Mononuclear cell (primary cell): ENCODE measurements around the gene OR11H1. TPM values are rescaled to one million over a fixed set of nuclear protein-coding genes. Genes with fewer than 3 reads are reported as not detected.
"Not testable (repeated sequence)": the region's sequence is repeated elsewhere in the genome, so short reads cannot be mapped to it uniquely, and the experiment has no call there.

Source experiments
- H3K27me3 ChIP-seq: 2 replicates; pipeline ENCODE4 v1.6.0; 2011; ENCODE audit warnings: low read length, control low read depth; ENCODE audit not compliant: insufficient read depth
- H3K4me1 ChIP-seq: 2 replicates; pipeline ENCODE4 v1.5.1; 2011; ENCODE audit warnings: mild to moderate bottlenecking, low read length, control low read depth; ENCODE audit not compliant: insufficient read depth
- H3K4me3 ChIP-seq: 2 replicates; pipeline ENCODE4 v1.5.1; 2011; ENCODE audit warnings: mild to moderate bottlenecking, low read length, moderate library complexity
- H3K9me3 ChIP-seq: 2 replicates; pipeline ENCODE4 v1.5.1; 2011; ENCODE audit warnings: low read depth, mild to moderate bottlenecking, control low read depth, low read length
- total RNA-seq: library from RNA; depleted of rRNA; stranded (reverse); fragments of >200 nt; gene quantifications from one replicate; pipeline ENCODE4 v1.2.3, GENCODE V29; 2012

Gene OR11H1, protein sequence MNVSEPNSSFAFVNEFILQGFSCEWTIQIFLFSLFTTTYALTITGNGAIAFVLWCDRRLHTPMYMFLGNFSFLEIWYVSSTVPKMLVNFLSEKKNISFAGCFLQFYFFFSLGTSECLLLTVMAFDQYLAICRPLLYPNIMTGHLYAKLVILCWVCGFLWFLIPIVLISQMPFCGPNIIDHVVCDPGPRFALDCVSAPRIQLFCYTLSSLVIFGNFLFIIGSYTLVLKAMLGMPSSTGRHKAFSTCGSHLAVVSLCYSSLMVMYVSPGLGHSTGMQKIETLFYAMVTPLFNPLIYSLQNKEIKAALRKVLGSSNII
- not detected for total RNA-seq

GRCh38 chr22:15527892-15528291 is at the start of gene OR11H1:
TSS of gene OR11H1 (plus strand) at chr22:15528192. CDS start at chr22:15528192, 0 bp downstream.
- not testable (repeated sequence) for H3K9me3 ChIP-seq, H3K4me3 ChIP-seq, H3K27me3 ChIP-seq

DNA sequence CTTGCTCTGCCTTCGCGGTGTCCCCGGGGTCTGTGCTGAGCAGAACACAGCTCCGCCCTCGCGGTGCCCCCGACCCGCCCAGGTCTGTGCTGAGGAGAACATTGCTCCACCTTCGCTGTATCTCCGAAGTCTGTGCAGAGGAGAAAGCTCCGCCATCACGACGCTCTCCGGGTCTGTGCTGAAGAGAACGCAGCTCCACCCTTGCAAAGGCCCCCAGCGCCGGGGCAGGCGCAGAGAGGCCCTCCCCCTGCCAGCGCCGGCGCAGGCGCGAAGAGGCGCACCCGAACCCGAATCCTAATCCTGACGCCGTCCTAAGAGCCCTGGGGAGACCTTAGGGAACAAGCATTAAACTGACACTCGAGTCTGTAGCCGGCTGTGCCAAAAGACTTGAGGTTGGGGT is 18.0 kb upstream of the OR11H1 start:
- H3K4me3 ChIP-seq, H3K9me3 ChIP-seq, H3K4me1 ChIP-seq, H3K27me3 ChIP-seq: not testable (repeated sequence)

More at GRCh38 chr22:15527892-15528291, at the start of gene OR11H1:
- not testable (repeated sequence) for H3K4me1 ChIP-seq

DNA sequence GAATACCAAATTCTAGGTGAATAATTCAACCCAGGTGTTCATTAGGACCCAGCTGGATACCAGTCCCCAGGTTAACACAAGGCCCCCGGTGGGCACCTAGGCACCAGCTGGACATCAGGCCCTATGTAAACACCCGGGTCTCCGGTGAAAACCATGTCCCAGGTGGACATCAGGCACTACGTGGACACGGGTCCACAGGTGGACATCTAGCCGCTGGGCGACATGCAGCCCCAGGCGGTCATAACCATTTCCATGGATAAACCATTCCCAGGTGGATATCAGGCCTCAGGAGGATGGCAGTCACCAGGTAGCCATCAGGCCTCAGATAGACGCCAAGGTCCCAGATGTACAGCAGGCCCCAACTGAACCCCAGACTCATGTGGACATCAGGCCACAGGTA is 12.1 kb upstream of the OR11H1 start:
- not testable (repeated sequence) for H3K4me1 ChIP-seq, H3K9me3 ChIP-seq, H3K27me3 ChIP-seq, H3K4me3 ChIP-seq

DNA sequence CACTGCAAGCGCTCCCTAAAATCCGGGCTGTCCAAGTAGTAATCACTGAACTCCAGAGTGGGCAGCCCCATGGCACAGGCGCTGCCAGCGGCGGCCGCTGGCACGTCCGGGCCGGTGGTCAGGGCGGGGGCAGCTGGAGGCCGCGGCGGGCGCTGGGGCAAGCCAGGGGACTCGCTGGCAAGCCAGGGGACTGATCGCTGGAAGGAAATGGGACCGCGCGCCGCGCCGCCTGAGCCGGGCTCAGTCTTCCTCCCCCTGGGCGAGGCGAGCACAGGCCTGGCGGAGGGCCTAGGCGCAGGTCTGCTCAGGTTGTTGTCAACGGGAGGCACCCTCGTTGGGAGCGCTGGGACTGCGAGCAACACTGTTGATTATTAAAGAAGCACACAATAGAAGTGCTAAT is 25.8 kb downstream of the OR11H1 start:
- H3K4me1 ChIP-seq, H3K9me3 ChIP-seq, H3K27me3 ChIP-seq, H3K4me3 ChIP-seq: not testable (repeated sequence)

DNA sequence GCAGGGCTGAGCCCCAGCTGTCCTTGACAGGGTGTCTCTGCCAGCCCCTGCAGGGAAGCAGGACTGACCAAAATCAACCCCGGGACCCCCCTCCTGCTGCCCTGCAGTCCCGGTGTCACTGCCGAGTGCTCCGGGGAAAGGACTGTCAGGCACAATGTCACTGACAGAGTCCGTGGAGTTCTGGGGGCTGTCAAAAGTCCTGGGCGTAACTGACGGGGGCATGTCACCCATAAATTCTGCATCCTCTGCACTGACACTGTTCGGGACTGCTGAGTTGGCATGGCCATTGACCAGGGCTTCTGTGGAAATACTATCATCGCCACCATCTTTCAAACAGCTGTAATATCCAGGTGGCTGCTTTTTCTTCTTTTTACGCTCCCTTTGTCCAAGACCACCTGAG is 35.5 kb downstream of the OR11H1 start:
- H3K4me1 ChIP-seq, H3K4me3 ChIP-seq, H3K27me3 ChIP-seq, H3K9me3 ChIP-seq: not testable (repeated sequence)

- not testable (repeated sequence) for H3K9me3 ChIP-seq, H3K4me1 ChIP-seq, H3K4me3 ChIP-seq, H3K27me3 ChIP-seq
Measured at GRCh38 chr22:15565063-15565462, 37.1 kb downstream of the OR11H1 start.

Other genes starting within 250 kb of the OR11H1 start
- gene POTEH, start 161.8 kb downstream of the OR11H1 start, total RNA-seq = not detected